ENCODE data around the gene PALD1.

- TF ChIP-seq POLR2A (IDR thresholded peaks at IDR 0.05) (no peak), CTCF (IDR thresholded peaks at IDR 0.05) (no peak)
Observed at GRCh38 chr10:70528314-70528713, 49.7 kb downstream of the PALD1 start.

All from right lobe of liver (tissue), 4 donors.